Ishikawa (cell line): Measurements from ENCODE around the gene ZNF687.

Experiments
- MAX ChIP-seq: IDR thresholded peaks from 2 replicates; pipeline ENCODE4 v1.6.1; 2012
- TCF12 ChIP-seq: IDR thresholded peaks from 2 replicates; pipeline ENCODE4 v1.6.1; 2012; ENCODE audit warnings: low read depth

DNA sequence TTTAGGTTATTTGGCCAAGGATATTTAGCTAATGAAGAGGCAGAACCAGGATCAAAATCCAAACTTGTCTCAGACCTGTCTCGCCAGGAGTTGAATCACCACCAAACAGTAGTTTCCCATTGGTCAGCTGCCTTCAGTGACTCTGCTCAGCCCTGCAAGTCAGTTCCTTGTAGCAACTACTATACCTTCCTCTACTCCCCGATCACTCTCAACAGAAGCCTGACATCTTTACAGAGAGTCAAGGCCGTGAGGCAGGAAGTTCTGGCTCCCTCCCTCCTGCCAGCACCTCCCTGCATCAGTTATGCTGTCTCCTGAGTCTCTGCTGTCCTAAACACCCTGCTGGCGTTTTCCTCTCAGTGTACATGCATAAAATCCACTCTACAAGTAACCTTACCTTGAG, 14.3 kb upstream of the ZNF687 start:
- no peak for TF ChIP-seq TCF12
- TF ChIP-seq MAX = no peak
